ENCODE data around the gene SLC16A10.
A peak's percentile ranks its signal among the peaks of the same experiment; 100 is the strongest.
"Not testable (repeated sequence)": the region's sequence is repeated elsewhere in the genome, so short reads cannot be mapped to it uniquely, and the experiment has no call there.

Gene SLC16A10

GRCh38 chr6:111080698-111081097, 6.6 kb upstream of the SLC16A10 start:
- 0 out of 22 replicates have a peak, but pooled peaks cover 0 to 5% (median 0%) of the 10 kb centered on the region in 11 experiments for H3K9me3 ChIP-seq (replicated peaks in 1 of 11)
- H3K27ac ChIP-seq: no peak overlapping the region
- H3K9ac ChIP-seq: no peak overlapping the region
- H3K4me3 ChIP-seq: no peak overlapping the region
- H3K36me3 ChIP-seq: no peaks in the 10 kb centered on the region
- H3K27me3 ChIP-seq: peaks cover 0 to 2% (median 0%) of the 10 kb centered on the region in 11 experiments; a peak in 4 of 22 replicates
- peaks cover 0 to 21% (median 0%) of the 10 kb centered on the region in 10 experiments; a peak in 8 of 20 replicates for H3K4me1 ChIP-seq
- no peaks in the 10 kb centered on the region for H4K20me1 ChIP-seq
- no peak for TF ChIP-seq Cebpa-rat (IDR thresholded peaks at IDR 0.05)
- H3K4me2 ChIP-seq: no peak overlapping the region

DNA sequence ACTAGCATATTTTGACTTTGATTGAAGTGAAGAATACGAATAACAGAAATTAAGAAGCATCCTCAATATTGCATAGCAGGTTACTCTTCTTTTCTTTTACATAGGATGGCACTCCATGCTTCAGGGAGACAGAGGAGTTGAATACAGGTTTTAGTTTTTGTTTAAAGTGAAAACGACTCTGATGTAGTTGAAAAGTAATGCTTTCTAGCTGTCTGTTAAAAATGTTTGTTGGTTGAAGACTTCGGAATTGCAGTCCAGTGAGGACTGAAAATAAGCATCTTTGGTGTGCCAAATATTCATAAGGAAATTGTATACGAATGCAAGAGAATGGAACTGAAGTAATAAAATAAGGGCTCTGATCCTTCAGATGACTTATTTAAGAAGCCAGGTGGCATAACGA, 618 bp upstream of the SLC16A10 start:
- Histone ChIP-seq H3K9ac (peak overlapping the region; percentile 59 to 96 (median 78); a peak in 21 of 22 replicates), H3K9me3 (replicated peaks in 1 of 11) (no peaks in the 10 kb centered on the region), H3K4me3 (peak overlapping the region; percentile 68 to 96 (median 77)), H3K4me2 (peak overlapping the region; percentile 91 to 99 (median 99)), H3K27ac (0 out of 22 replicates have a peak overlapping the region, but pooled peaks of 1 of the 11 experiments have one; percentile 84), H3K4me1 (peaks cover 6 to 19% (median 13%) of the 10 kb centered on the region in 10 experiments; a peak in 16 of 20 replicates), H4K20me1 (peaks cover 0 to 39% (median 0%) of the 10 kb centered on the region in 11 experiments; a peak in 5 of 22 replicates), H3K27me3 (peaks cover 23 to 50% (median 43%) of the 10 kb centered on the region in 11 experiments), H3K36me3 (peaks cover 0 to 6% (median 0%) of the 10 kb centered on the region in 11 experiments; a peak in 1 of 22 replicates)
- TF ChIP-seq Cebpa-rat (IDR thresholded peaks at IDR 0.05): no peak

DNA sequence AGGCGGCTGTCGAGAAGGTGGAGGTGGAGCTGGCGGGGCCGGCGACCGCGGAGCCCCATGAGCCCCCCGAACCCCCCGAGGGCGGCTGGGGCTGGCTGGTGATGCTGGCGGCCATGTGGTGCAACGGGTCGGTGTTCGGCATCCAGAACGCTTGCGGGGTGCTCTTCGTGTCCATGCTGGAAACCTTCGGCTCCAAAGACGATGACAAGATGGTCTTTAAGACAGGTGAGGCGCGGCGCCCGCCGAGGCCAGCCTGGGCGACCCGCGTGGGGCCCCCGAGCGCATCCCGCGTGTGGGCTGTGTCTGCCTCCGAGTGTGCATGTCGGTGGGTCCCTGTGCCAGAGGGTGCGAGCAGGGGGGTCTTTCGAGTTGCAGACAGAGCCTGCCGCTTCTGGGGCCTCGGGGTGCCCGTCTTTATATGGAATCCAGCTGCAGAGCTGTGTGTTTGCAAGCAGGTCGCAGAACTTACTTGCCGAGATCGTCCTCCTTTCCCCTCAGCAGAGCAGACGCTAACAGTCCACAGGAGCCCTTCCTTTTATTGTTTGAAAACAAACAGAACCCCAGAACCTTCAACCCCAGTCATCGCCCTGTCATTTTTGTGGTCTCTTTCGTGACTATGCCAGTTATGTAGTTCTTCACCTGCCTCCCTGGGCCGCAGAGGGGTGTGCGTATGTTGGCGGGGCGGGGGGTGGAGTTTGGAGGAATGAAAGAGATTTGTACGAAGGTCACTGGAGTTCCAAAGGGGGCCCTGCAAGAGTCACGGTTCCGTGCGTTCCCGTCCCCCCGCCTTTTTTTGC, 766 bp downstream of the SLC16A10 start:
- no peak for TF ChIP-seq Cebpa-rat (IDR thresholded peaks at IDR 0.05)
- peak overlapping the region; percentile 59 to 96 (median 78) for H3K9ac ChIP-seq
- peak overlapping the region; percentile 91 to 99 (median 99) for H3K4me2 ChIP-seq
- H3K27ac ChIP-seq: peak overlapping the region; percentile 14 to 84 (median 39); a peak in 15 of 22 replicates
- H3K36me3 ChIP-seq: peaks cover 0 to 6% (median 0%) of the 10 kb centered on the region in 11 experiments; a peak in 1 of 22 replicates
- H3K4me1 ChIP-seq: peaks cover 6 to 33% (median 16%) of the 10 kb centered on the region in 10 experiments; a peak in 16 of 20 replicates
- H3K27me3 ChIP-seq: peaks cover 23 to 50% (median 43%) of the 10 kb centered on the region in 11 experiments
- H3K4me3 ChIP-seq: peak overlapping the region; percentile 68 to 96 (median 77)
- H3K9me3 ChIP-seq (replicated peaks in 1 of 11): no peaks in the 10 kb centered on the region
- peaks cover 0 to 53% (median 0%) of the 10 kb centered on the region in 11 experiments; a peak in 5 of 22 replicates for H4K20me1 ChIP-seq

GRCh38 chr6:111088668-111089003, 1.3 kb downstream of the SLC16A10 start:
- H3K4me3 ChIP-seq: peak overlapping the region; percentile 68 to 96 (median 77)
- H3K4me1 ChIP-seq: peaks cover 6 to 38% (median 16%) of the 10 kb centered on the region in 10 experiments; a peak in 16 of 20 replicates
- peak overlapping the region; percentile 91 to 99 (median 99) for H3K4me2 ChIP-seq
- H3K27me3 ChIP-seq: peaks cover 23 to 50% (median 43%) of the 10 kb centered on the region in 11 experiments
- H3K27ac ChIP-seq: peak overlapping the region in 2 of 11 experiments; percentile 81 to 84; a peak in 3 of 22 replicates
- H3K36me3 ChIP-seq: peaks cover 0 to 6% (median 0%) of the 10 kb centered on the region in 11 experiments; a peak in 2 of 22 replicates
- peaks cover 0 to 58% (median 0%) of the 10 kb centered on the region in 11 experiments; a peak in 5 of 22 replicates for H4K20me1 ChIP-seq
- TF ChIP-seq Cebpa-rat (IDR thresholded peaks at IDR 0.05): no peak
- peak overlapping the region in 4 of 11 experiments; percentile 77 to 96 (median 86); a peak in 6 of 22 replicates for H3K9ac ChIP-seq
- no peaks in the 10 kb centered on the region for H3K9me3 ChIP-seq (replicated peaks in 1 of 11)

DNA sequence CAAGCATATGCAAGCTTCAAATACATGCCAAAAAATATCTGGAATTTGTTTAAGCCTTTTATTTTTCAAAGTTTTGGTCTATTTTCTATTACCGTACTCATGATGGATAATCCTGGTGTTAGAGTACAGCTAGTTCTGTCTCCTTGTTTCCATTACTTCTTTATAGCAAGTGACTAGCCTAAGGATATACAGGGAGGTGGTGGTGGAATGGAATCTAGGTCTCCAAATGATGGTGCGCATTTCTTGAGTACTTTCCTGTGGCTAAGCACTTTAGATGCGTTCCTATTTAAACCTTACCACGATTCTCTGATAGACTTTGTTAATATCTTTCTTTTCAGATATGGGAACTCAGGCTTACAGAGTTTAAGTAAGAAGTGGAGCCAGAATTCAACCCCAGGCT, 3.5 kb downstream of the SLC16A10 start:
- Histone ChIP-seq H3K4me3 (peak overlapping the region in 2 of 10 experiments; percentile 90 to 96; a peak in 4 of 20 replicates), H3K27ac (no peak overlapping the region; a peak in 1 of 22 replicates), H3K36me3 (peaks cover 0 to 26% (median 0%) of the 10 kb centered on the region in 11 experiments; a peak in 4 of 22 replicates), H3K27me3 (peaks cover 23 to 47% (median 43%) of the 10 kb centered on the region in 11 experiments), H3K4me1 (peaks cover 6 to 48% (median 16%) of the 10 kb centered on the region in 10 experiments; a peak in 16 of 20 replicates), H3K9ac (peak overlapping the region in 2 of 11 experiments; percentile 93 to 96; a peak in 4 of 22 replicates), H3K4me2 (peak overlapping the region in 2 of 11 experiments; percentile 91; a peak in 5 of 22 replicates), H3K9me3 (replicated peaks in 1 of 11) (peaks cover 0 to 6% (median 0%) of the 10 kb centered on the region in 11 experiments; a peak in 4 of 22 replicates), H4K20me1 (peaks cover 0 to 80% (median 0%) of the 10 kb centered on the region in 11 experiments; a peak in 6 of 22 replicates)
- no peak for TF ChIP-seq Cebpa-rat (IDR thresholded peaks at IDR 0.05)

- no peak for TF ChIP-seq Cebpa-rat (IDR thresholded peaks at IDR 0.05)
- H3K36me3 ChIP-seq: peaks cover 0 to 38% (median 0%) of the 10 kb centered on the region in 11 experiments; a peak in 4 of 22 replicates
- H4K20me1 ChIP-seq: peaks cover 0 to 92% (median 0%) of the 10 kb centered on the region in 11 experiments; a peak in 6 of 22 replicates
- no peak overlapping the region for H3K9ac ChIP-seq
- peaks cover 0 to 6% (median 0%) of the 10 kb centered on the region in 11 experiments; a peak in 4 of 22 replicates for H3K9me3 ChIP-seq (replicated peaks in 1 of 11)
- peaks cover 12 to 37% (median 33%) of the 10 kb centered on the region in 11 experiments; a peak in 21 of 22 replicates for H3K27me3 ChIP-seq
- peak overlapping the region in 2 of 11 experiments; percentile 16 to 55; a peak in 2 of 22 replicates for H3K27ac ChIP-seq
- peak overlapping the region in 1 of 10 experiments; percentile 90; a peak in 2 of 20 replicates for H3K4me3 ChIP-seq
- H3K4me2 ChIP-seq: peak overlapping the region in 2 of 11 experiments; percentile 91; a peak in 4 of 22 replicates
- peaks cover under 1 to 42% (median 11%) of the 10 kb centered on the region in 10 experiments; a peak in 15 of 20 replicates for H3K4me1 ChIP-seq
Measured at GRCh38 chr6:111091987-111092386, 4.7 kb downstream of the SLC16A10 start.

DNA sequence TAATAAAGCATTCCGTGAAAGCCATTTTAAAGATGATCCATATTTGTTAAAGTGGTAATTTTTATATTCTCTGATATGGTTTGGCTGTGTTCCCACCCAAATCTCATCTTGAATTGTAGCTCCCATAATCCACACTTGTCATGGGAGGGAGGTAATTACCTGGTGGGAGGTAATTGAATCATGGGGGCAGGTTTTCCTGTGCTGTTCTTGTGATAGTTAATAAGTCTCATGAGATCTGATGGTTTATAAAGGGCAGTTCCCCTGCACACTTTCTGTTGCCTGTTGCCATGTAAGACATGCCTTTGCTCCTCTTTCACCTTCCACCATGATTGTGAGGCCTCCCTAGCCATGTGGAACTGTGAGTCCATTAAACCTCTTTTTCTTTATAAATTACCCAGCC, 8.2 kb downstream of the SLC16A10 start:
- H3K27me3 ChIP-seq; H3K27ac ChIP-seq; H3K4me3 ChIP-seq; H3K9ac ChIP-seq; H3K9me3 ChIP-seq (replicated peaks in 1 of 11); H3K4me2 ChIP-seq: not testable (repeated sequence)
- peaks cover 0 to 100% (median 0%) of the 10 kb centered on the region in 11 experiments; a peak in 4 of 22 replicates for H4K20me1 ChIP-seq
- peaks cover 0 to 41% (median 0%) of the 10 kb centered on the region in 10 experiments; a peak in 4 of 20 replicates for H3K4me1 ChIP-seq
- H3K36me3 ChIP-seq: peaks cover 0 to 47% (median 0%) of the 10 kb centered on the region in 11 experiments; a peak in 4 of 22 replicates

DNA sequence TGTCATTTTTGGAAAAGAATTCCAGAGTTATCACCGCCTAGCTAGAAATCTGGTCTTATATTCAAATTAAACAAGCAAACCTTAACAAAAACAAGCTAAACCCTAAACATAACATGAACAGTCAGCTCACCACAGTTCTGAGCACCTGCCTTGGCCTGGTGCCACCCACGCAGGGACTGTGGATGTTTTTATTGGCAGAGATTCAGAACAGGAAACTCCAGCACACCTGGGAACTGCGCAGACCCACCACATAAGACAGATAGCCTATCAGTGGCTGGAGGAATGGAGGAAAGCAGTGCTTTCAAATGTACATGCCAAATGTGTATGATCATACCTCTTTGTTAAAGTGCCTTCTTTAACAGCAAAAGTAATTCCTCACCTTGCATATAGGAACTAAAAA, 8.9 kb downstream of the SLC16A10 start:
- peaks cover 0 to 6% (median 0%) of the 10 kb centered on the region in 11 experiments; a peak in 4 of 22 replicates for H3K9me3 ChIP-seq (replicated peaks in 1 of 11)
- no peak overlapping the region for H3K4me3 ChIP-seq
- no peak for TF ChIP-seq Cebpa-rat (IDR thresholded peaks at IDR 0.05)
- H3K27ac ChIP-seq: no peak overlapping the region
- no peak overlapping the region for H3K4me2 ChIP-seq
- H3K4me1 ChIP-seq: peaks cover 0 to 34% (median 0%) of the 10 kb centered on the region in 10 experiments; a peak in 4 of 20 replicates
- peaks cover 0 to 50% (median 0%) of the 10 kb centered on the region in 11 experiments; a peak in 4 of 22 replicates for H3K36me3 ChIP-seq
- H3K9ac ChIP-seq: no peak overlapping the region
- H3K27me3 ChIP-seq: no peaks in the 10 kb centered on the region
- peaks cover 0 to 99% (median 0%) of the 10 kb centered on the region in 11 experiments; a peak in 4 of 22 replicates for H4K20me1 ChIP-seq

Measured in BLaER1 treated with 17β-estradiol and CSF1 and Interleukin-3, amounts not matched to agents 10 nM and 100 nM (cell line).